GM12801 (cell line): ENCODE measurements around the gene DRC1.

Experiments used
- CTCF ChIP-seq: IDR thresholded peaks from one replicate; pipeline ENCODE4 v1.5.1; 2011; ENCODE audit warnings: control low read depth; ENCODE audit not compliant: insufficient read length; ENCODE audit errors: extremely low read depth

The DRC1 gene

GRCh38 chr2:26409785-26410184 is 8.1 kb downstream of the DRC1 start:
- no peak for TF ChIP-seq CTCF

GRCh38 chr2:26410764-26411243 is 9.1 kb downstream of the DRC1 start:
- no peak for TF ChIP-seq CTCF

- TF ChIP-seq CTCF: no peak
Measured at GRCh38 chr2:26411419-26411818, 9.7 kb downstream of the DRC1 start.

- TF ChIP-seq CTCF: no peak
Measured at GRCh38 chr2:26412091-26412673, 10.5 kb downstream of the DRC1 start.

- TF ChIP-seq CTCF: no peak
Measured at GRCh38 chr2:26414311-26414710, 12.6 kb downstream of the DRC1 start.

- TF ChIP-seq CTCF: no peak
Measured at GRCh38 chr2:26421961-26422360, 20.2 kb downstream of the DRC1 start.

- TF ChIP-seq CTCF: no peak
Measured at GRCh38 chr2:26422947-26423629, 21.4 kb downstream of the DRC1 start.
